CD4-positive, alpha-beta T cell treated with Interleukin-2 at 100 ng/mL for 4 hours (primary cell): Measurements from ENCODE around the gene HNRNPK.

Experiments
- DNase-seq: peaks from one replicate; pipeline ENCODE4 v3.0.0-alpha.2; 2020; ENCODE audit warnings: low spot score

The HNRNPK gene

GRCh38 chr9:83932851-83933250, 47.2 kb downstream of the HNRNPK start:
- DNase-seq: no peak

GRCh38 chr9:83932011-83932410, 48.0 kb downstream of the HNRNPK start:
- no peak for DNase-seq

DNA sequence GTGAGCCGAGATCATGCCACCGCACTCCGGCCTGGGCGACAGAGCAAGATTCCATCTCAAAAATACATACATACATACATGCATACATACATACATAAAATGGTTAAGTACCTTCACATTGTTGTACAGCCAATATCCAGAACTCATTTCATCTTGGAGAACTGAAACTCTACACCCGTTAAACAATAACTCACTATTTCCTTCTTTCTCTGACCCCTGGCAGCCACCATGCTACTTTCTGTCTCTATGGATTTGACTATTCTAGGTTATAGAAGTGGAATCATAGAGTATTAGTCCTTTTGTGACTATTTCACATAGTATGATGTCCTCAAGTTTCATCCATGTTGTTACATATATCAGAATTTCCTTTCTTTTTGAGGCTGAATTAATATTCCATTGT, 49.1 kb downstream of the HNRNPK start:
- no peak for DNase-seq

DNA sequence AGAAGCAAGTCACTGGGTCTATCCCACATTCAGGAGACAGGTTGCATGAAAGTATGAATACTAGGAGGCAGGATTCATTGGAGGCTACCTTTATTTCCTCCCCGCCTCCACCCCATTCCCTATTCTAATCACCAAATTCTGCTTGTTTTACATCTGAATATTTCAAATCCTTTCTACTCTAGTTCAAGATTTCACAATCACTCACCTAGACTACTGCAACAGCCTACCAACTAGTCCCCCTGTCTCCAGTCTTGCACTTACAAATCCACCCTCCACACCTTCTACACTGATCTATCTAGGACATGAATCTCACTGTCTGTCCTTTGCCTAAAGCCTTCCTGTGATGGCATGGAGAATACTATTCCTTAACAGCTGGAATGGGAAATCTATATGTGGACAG, 52.4 kb downstream of the HNRNPK start:
- DNase-seq: no peak

- DNase-seq: peak; percentile 95
Observed at GRCh38 chr9:83920927-83921707, 58.9 kb downstream of the HNRNPK start, which contains the start of gene KIF27. TSS of gene KIF27 (minus strand) at chr9:83921432. CDS start at chr9:83915591, 5,841 bp downstream.

DNA sequence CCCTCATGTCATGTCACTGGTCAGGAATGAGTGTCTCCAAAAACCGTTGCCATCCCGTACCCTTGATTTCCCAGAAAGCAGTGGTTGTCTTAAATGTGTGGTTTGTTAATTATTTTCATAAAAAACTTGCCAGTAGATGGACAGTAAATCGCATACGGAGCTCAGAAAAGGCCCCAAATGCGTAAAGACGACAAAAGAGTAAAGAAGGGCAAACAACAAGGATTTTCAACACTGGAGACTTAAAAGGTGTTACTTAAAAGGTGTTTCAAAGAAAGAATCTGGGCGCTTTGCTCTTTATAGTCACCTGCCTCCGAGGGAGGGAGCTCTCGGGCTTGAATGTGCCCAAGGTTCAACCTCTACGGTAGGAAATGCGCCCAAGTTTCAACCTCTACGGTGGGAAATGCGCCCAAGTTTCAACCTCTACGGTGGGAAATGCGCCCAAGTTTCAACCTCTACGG, 59.5 kb downstream of the HNRNPK start:
- DNase-seq: peak; percentile 69

GRCh38 chr9:83919111-83919510, 60.9 kb downstream of the HNRNPK start:
- DNase-seq: no peak
